DND-41 (cell line): ENCODE data around the gene ERC1.

Experiments used
- ATAC-seq: fragments of 200-7000 bp; cut with Tn5 transposase; 3 replicates; pipeline ENCODE4 v1.9.1; 2021; ENCODE audit warnings: low read depth; ENCODE audit not compliant: insufficient read depth
- DNase-seq: peaks from one replicate; pipeline ENCODE4 v3.0.0-alpha.2; 2020
- H2AFZ ChIP-seq: 2 replicates; pipeline ENCODE4 v1.6.0; 2012; ENCODE audit warnings: low read depth, low read length
- H3K27ac ChIP-seq: 2 replicates; pipeline ENCODE4 v1.5.1; 2012; ENCODE audit warnings: low read length, inconsistent platforms
- H3K27me3 ChIP-seq: fragments of 200-600 bp; sonication (generic); 2 replicates; pipeline ENCODE4 v1.6.0; 2012; ENCODE audit warnings: low read length, mild to moderate bottlenecking, inconsistent platforms; ENCODE audit not compliant: insufficient read depth, poor library complexity
- H3K36me3 ChIP-seq: 2 replicates; pipeline ENCODE4 v1.5.1; 2012; ENCODE audit warnings: low read length, inconsistent platforms; ENCODE audit not compliant: insufficient read depth
- H3K4me1 ChIP-seq: 2 replicates; pipeline ENCODE4 v1.5.1; 2012; ENCODE audit warnings: mild to moderate bottlenecking, low read length; ENCODE audit not compliant: insufficient read depth
- H3K4me2 ChIP-seq: 2 replicates; pipeline ENCODE4 v1.6.0; 2012; ENCODE audit warnings: mild to moderate bottlenecking, moderate library complexity, low read length, inconsistent platforms; ENCODE audit not compliant: insufficient read depth
- H3K4me3 ChIP-seq, 2 experiments: fragments of 200-600 bp in 1 of 2; shearing (Covaris generic) in 1 of 2; 2 replicates each; pipeline ENCODE4 v1.5.1; 2012 to 2016; ENCODE audit warnings: inconsistent platforms in 2 of 2, low read length in 2 of 2, mild to moderate bottlenecking in 2 of 2, low read depth in 1 of 2, moderate library complexity in 1 of 2
- H3K79me2 ChIP-seq: 2 replicates; pipeline ENCODE4 v1.6.0; 2012; ENCODE audit warnings: low read length, inconsistent platforms; ENCODE audit not compliant: insufficient read depth
- H3K9ac ChIP-seq: 2 replicates; pipeline ENCODE4 v1.6.0; 2012; ENCODE audit warnings: low read depth, mild to moderate bottlenecking, inconsistent platforms, low read length, moderate library complexity
- H3K9me3 ChIP-seq: 2 replicates; pipeline ENCODE4 v1.5.1; 2012; ENCODE audit warnings: low read length, moderate library complexity, mild to moderate bottlenecking, inconsistent platforms; ENCODE audit not compliant: insufficient read depth, severe bottlenecking
- H4K20me1 ChIP-seq: 2 replicates; pipeline ENCODE4 v1.6.0; 2012; ENCODE audit warnings: low read length; ENCODE audit not compliant: insufficient read depth
- CTCF ChIP-seq: IDR thresholded peaks from 2 replicates; pipeline ENCODE4 v1.5.1; 2012; ENCODE audit warnings: borderline replicate concordance, low read length, moderate library complexity, mild to moderate bottlenecking; ENCODE audit not compliant: poor library complexity, severe bottlenecking; ENCODE audit errors: extremely low read depth
- EZH2 ChIP-seq: IDR thresholded peaks from 3 replicates; pipeline ENCODE4 v1.6.1; 2012; ENCODE audit warnings: borderline replicate concordance, low read depth, mild to moderate bottlenecking, moderate library complexity, low read length, inconsistent platforms; ENCODE audit not compliant: severe bottlenecking

ERC1 gene

DNA sequence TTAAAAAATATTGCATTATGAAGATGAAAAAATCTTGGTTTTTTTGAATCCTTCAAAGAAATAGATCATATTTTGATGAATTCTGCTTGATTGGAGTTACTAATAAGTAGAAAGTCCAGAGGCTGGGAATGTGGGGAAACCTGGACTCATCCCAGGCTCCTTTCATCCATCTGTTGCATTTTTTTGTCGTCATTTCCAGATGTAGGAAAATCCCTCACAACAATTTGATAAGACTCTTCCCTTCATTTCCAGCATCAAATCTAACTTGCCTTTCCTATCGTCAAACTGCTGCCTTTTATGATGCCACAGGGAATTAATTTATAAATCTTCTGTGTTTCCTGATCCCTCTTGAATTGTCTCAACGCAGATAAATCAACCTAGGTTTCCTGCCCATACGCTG is 391.8 kb downstream of the ERC1 start:
- TF ChIP-seq EZH2 (no peak), CTCF (no peak)
- DNase-seq (no peak), ATAC-seq (no peak)
- H2AFZ ChIP-seq = no peak overlapping the region
- H3K4me3 ChIP-seq = no peak overlapping the region
- no peaks in the 10 kb centered on the region for H3K79me2 ChIP-seq
- no peak overlapping the region for H3K27ac ChIP-seq
- no peaks in the 10 kb centered on the region for H3K9me3 ChIP-seq
- no peaks in the 10 kb centered on the region for H3K36me3 ChIP-seq
- no peaks in the 10 kb centered on the region for H4K20me1 ChIP-seq
- no peaks in the 10 kb centered on the region for H3K27me3 ChIP-seq
- no peaks in the 10 kb centered on the region for H3K4me1 ChIP-seq
- no peak overlapping the region for H3K9ac ChIP-seq
- H3K4me2 ChIP-seq = no peak overlapping the region

DNA sequence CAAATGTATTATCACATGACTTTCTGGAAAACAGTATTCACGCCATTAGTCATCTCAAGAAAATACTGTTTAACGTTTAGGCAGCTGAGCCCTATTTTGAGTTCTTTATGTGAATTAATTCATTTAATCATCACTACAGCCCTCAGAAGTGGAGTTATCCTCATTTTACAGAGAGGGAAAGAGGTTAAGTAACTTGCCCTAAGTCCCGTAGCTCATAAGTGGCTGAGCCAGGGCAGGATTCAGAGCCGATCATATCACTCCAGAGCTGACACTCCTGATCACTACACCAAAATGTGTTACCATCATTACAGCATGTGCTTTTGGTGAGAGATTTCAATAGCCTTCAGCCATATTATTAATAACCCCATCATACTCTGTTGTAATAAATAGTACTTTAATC is 392.7 kb downstream of the ERC1 start:
- Histone ChIP-seq H4K20me1 (no peaks in the 10 kb centered on the region), H3K4me3 (no peak overlapping the region), H3K9me3 (no peaks in the 10 kb centered on the region), H3K36me3 (no peaks in the 10 kb centered on the region), H3K27me3 (no peaks in the 10 kb centered on the region), H3K4me1 (no peaks in the 10 kb centered on the region), H3K4me2 (no peak overlapping the region), H3K27ac (no peak overlapping the region), H2AFZ (no peak overlapping the region), H3K79me2 (no peaks in the 10 kb centered on the region), H3K9ac (no peak overlapping the region)
- no peak for TF ChIP-seq EZH2
- TF ChIP-seq CTCF = no peak
- no peak for ATAC-seq
- DNase-seq = no peak

DNA sequence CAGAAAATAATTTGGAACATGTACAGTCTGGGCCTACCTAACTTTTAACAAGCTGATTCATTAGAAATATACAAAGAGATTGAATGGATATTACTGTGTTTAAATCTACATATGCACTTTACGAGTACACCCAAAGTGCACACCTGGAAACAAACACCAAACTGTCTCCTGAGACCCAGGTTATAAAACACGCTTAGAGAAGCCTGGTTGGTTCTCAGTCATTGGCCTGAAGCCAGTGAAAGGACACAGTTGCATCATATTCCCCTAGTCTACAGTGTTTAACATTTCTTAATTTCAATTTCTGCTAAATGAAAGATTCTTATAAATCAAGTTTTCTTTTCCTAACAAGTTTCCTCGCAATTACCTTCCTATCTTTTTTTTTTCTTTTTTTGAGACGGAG is 393.9 kb downstream of the ERC1 start:
- DNase-seq (no peak), ATAC-seq (no peak)
- Histone ChIP-seq H3K9me3 (no peaks in the 10 kb centered on the region), H3K79me2 (no peaks in the 10 kb centered on the region), H2AFZ (no peak overlapping the region), H3K36me3 (no peaks in the 10 kb centered on the region), H3K4me3 (no peak overlapping the region), H3K27ac (no peak overlapping the region), H3K4me1 (no peaks in the 10 kb centered on the region), H3K27me3 (no peaks in the 10 kb centered on the region), H4K20me1 (no peaks in the 10 kb centered on the region), H3K9ac (no peak overlapping the region), H3K4me2 (no peak overlapping the region)
- TF ChIP-seq EZH2 (no peak), CTCF (no peak)

- DNase-seq = no peak
- Histone ChIP-seq H4K20me1 (no peaks in the 10 kb centered on the region), H3K4me3 (no peak overlapping the region), H3K79me2 (no peaks in the 10 kb centered on the region), H3K4me1 (no peaks in the 10 kb centered on the region), H3K27me3 (no peaks in the 10 kb centered on the region), H3K36me3 (no peaks in the 10 kb centered on the region), H3K27ac (no peak overlapping the region), H3K9me3 (no peaks in the 10 kb centered on the region), H2AFZ (no peak overlapping the region), H3K9ac (no peak overlapping the region), H3K4me2 (no peak overlapping the region)
- TF ChIP-seq CTCF = no peak
- no peak for TF ChIP-seq EZH2
- ATAC-seq = no peak
Observed at GRCh38 chr12:1391722-1392121, 400.7 kb downstream of the ERC1 start.
